Measurements from ENCODE around the gene SRCIN1.
"Not testable (repeated sequence)": the region's sequence is repeated elsewhere in the genome, so short reads cannot be mapped to it uniquely, and the experiment has no call there.

The SRCIN1 gene, protein sequence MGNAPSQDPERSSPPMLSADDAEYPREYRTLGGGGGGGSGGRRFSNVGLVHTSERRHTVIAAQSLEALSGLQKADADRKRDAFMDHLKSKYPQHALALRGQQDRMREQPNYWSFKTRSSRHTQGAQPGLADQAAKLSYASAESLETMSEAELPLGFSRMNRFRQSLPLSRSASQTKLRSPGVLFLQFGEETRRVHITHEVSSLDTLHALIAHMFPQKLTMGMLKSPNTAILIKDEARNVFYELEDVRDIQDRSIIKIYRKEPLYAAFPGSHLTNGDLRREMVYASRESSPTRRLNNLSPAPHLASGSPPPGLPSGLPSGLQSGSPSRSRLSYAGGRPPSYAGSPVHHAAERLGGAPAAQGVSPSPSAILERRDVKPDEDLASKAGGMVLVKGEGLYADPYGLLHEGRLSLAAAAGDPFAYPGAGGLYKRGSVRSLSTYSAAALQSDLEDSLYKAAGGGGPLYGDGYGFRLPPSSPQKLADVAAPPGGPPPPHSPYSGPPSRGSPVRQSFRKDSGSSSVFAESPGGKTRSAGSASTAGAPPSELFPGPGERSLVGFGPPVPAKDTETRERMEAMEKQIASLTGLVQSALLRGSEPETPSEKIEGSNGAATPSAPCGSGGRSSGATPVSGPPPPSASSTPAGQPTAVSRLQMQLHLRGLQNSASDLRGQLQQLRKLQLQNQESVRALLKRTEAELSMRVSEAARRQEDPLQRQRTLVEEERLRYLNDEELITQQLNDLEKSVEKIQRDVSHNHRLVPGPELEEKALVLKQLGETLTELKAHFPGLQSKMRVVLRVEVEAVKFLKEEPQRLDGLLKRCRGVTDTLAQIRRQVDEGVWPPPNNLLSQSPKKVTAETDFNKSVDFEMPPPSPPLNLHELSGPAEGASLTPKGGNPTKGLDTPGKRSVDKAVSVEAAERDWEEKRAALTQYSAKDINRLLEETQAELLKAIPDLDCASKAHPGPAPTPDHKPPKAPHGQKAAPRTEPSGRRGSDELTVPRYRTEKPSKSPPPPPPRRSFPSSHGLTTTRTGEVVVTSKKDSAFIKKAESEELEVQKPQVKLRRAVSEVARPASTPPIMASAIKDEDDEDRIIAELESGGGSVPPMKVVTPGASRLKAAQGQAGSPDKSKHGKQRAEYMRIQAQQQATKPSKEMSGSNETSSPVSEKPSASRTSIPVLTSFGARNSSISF

GRCh38 chr17:38605841-38606645, at the start of gene SRCIN1:
Gene SRCIN1 (minus strand): TSS chr17:38605952. CDS start chr17:38605705, 247 bp downstream.
- DNase-seq: no peak

DNA sequence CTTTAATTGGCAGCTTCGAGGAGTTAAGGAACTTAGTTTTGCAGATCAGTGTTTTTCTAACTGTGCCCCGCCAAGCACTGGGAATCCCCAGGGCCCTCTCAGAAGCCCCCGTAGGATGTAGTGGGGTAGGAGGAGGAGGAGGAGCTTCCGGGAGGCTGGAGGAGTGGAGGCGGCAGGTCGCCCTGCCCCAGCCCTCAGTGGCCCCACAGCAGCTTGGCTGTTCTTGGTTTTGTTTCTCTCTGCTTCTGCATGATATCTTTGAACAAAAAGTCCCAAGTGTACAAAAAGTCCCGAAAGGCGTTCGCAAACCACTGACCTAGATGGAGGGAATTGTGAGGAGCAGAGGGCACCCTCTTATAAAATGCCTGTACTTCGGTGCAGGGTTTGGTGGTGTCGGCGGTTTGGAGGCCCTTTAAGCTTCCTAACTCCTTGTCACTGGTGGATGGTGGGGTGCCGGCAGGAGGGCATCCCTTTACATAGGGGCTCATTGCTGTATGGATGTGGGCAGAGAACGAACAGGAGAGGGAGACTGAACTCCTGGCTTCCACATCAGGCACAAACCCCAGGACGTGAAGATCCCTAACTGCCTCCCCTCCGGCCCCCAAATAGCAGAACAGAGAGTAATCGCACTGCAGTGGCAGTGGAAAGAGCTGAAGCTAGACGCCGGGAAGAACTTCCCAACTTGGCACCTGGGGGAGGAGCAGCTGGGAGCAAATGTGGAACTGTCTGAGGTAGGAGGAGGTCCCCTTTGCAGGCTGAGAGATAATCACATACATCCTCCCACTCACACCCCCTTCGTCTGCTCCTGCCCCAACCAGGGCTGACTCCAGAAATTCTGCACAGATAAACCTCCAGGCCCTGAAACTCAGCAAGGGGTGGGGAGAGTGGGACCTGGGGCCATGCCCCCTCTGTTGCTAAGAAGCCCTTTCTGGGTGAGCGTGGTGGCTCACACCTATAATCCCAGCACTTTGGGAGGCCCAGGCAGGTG, 49.0 kb upstream of the SRCIN1 start:
- DNase-seq: no peak

- no peak for DNase-seq
Measured at GRCh38 chr17:38653679-38654078, 47.9 kb upstream of the SRCIN1 start.

- peak; percentile 47 for DNase-seq
Measured at GRCh38 chr17:38653230-38653629, 47.5 kb upstream of the SRCIN1 start.

DNA sequence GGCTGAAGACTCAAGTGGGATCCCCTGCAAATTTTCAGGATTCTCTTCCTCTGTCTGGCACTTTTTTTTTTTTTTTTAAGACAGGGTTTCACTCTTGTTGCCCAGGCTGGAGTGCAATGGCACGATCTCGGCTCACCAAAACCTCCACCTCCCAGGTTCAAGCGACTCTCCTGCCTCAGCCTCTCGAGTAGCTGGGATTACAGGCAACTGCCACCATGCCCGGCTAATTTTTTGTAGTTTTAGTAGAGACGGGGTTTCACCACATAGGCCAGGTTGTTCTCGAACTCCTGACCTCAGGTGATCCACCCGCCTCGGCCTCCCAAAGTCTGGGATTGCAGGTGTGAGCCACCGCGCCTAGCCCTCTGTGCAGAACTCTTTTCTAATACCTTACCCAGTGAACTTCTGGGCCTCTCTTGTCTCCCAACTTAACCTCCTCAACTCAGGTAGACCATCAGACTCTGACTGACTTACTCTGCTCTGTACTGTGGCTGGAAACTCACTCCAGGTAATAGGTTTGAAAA, 45.0 kb upstream of the SRCIN1 start:
- DNase-seq: not testable (repeated sequence)

GRCh38 chr17:38637951-38638350, 32.2 kb upstream of the SRCIN1 start:
- no peak for DNase-seq

DNA sequence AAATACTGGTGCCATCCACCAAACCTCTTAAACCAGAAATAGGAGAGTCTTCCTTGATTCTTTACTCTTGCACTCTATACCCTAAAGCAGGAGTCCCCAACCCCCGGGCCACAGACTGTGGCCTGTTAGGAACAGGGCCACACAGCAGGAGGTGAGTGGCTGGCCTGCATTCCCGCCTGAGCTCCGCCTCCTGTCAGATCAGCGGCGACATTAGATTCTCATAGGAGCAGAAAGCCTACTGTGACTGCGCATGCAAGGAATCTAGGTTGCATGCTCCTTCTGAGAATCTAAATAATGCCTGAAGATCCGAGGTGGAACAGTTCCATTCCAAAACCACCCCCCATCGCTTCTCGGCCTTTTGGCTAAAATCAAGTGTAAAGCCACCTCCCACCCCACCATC, 30.3 kb upstream of the SRCIN1 start:
- DNase-seq: no peak

DNA sequence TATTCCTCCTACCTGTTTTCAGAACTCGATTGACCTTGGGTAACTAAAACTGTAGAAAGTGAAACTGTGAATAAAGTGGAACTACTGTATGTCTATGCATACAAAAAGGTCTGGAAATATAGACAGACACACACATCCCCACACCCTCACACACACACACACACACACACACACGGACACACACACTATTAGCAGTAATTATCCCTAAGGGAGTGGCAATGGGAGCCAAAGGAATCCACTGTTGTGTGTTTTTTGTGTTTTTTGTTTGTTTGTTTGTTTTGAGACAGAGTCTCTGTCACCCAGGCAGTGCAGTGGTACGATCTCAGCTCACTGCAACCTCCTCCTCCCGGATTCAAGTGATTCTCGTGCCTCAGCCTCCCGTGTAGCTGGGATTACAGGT, 26.6 kb upstream of the SRCIN1 start:
- no peak for DNase-seq

DNA sequence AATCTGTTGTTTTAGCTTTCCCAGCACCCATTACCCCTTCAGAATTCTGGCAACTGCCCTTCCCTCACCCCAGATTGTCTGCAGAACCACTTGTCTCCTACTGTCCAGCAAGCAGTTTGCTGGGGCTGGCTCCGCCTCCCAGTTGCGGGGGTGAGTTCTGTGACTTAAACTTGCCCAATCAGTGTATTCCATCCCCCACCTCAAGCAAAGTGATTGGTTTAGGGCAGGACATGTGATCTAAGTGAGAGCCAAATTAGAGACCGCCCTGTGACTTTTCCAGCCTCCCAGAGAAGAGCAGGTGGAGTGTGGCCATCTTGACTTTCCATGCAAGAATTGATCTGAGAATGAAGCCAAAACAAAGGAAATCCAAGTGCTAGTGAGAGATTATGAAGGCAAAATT, 22.7 kb upstream of the SRCIN1 start:
- DNase-seq: no peak

DNA sequence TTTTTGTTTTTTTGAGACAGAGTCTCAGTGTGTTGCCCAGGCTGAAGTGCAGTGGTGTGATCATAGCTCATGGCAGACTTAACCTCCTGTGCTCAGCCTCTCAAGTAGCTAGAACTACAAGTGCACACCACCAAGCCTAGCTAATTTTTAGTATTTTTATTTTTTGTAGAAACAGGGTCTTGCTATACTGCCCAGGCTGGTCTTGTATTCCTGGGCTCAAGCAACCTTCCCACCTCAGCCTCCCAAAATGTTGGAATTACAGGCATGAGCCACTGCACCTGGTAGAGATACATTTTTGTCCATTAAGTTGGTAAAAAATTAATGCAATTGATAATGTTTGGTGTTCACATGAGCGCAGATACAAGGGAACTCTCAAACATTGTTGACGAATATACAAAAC, 22.2 kb upstream of the SRCIN1 start:
- DNase-seq: no peak

- DNase-seq: not testable (repeated sequence)
Measured at GRCh38 chr17:38626606-38627226, 21.0 kb upstream of the SRCIN1 start.

- DNase-seq: no peak
Measured at GRCh38 chr17:38625482-38625881, 19.7 kb upstream of the SRCIN1 start.

GRCh38 chr17:38624782-38625355, 19.1 kb upstream of the SRCIN1 start:
- not testable (repeated sequence) for DNase-seq

- no peak for DNase-seq
Measured at GRCh38 chr17:38621538-38621937, 15.8 kb upstream of the SRCIN1 start.

- no peak for DNase-seq
Measured at GRCh38 chr17:38620551-38621277, 15.0 kb upstream of the SRCIN1 start.

DNA sequence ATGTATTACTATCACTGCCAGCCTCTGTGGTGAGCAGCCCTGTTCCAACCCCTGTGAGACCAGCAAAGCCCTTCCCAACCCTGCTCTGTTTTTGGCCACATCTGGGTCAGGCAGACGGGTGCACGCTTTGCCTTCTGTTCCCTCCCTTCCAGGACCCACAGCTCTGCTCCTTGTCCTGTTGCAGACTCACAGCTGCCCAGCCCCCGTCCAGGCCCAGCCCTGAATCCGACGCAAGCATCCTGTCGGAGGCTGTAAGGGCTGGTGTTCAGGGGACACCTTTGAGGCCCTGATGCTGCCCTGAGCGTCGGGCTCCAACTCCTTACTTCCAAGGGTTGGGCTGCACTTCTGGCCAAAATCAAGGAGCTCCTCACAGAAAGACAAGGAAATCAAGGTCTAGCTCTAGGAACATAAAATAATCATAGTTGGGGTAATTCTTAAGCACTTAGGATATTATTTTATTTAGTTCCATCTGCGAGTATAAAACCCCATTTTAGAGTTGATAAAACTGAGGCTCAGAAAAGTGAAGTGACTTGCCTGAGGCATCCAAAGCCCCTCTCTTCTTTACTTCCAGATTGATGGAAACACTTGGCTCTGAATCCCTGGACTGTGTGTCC, 14.3 kb upstream of the SRCIN1 start:
- DNase-seq: no peak

GRCh38 chr17:38619451-38619795, 13.7 kb upstream of the SRCIN1 start:
- DNase-seq: no peak

DNA sequence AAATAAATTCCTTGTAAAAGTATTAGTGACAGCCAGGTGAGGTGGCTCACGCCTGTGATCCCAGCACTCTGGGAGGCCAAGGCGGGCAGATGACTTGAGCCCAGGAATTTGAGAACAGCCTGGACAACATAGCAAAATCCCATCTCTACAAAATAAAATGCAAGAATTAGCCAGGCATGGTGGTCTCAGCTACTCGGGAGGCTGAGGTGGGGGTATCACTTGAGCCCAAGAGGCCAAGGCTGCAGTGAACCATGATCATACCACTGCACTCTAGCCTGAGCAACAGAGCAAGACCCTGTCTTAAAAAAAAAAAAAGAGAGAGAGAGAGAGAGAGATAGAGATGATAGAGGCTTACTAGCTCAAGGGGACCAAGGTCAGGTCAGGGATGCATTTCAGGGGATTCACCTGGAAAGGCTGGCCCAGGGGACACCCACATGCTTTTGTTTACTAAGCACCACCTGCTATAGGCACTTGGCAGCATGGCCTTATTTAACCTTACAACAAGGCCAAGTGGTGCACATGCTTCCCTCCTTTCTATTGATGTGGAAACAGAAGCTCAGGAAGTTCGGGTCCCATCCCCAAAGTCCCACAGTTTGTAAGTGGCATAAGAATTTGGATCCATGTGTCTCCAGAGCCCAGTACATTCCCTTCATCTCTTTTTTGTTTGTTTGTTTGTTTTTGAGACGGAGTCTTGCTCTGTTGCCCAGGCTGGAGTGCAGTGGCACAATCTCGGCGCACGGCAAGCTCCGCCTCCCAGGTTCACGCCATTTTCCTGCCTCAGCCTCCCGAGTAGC, 12.4 kb upstream of the SRCIN1 start:
- DNase-seq: no peak
